Esophagus squamous epithelium (tissue), 5 donors: Measurements from ENCODE around the gene RCC2. TPM values are rescaled to one million over a fixed set of nuclear protein-coding genes. Genes with fewer than 3 reads are reported as not detected.

Experiments
- DNase-seq: peaks from one replicate; lab custom pipeline; 2025; lab: John Stamatoyannopoulos, UW
- H3K27ac ChIP-seq, 4 donors: fragments of 200-600 bp; sonication (generic); one replicate each; pipeline ENCODE4 v1.5.1; 2016 to 2019; ENCODE audit warnings: mild to moderate bottlenecking in 1 of 4
- H3K27me3 ChIP-seq, 4 donors: fragments of 200-600 bp; sonication (generic); 1 replicate in 3 of 4; 2 replicates in 1 of 4; pipeline versions ENCODE4 v1.5.1 to v1.6.0; 2017 to 2021; ENCODE audit warnings: antibody characterized with exemption in 1 of 4
- H3K36me3 ChIP-seq, 3 donors: fragments of 200-600 bp; sonication (generic); one replicate each; pipeline ENCODE4 v1.5.1; 2016 to 2019
- H3K4me1 ChIP-seq, 3 donors: fragments of 200-600 bp; sonication (generic); one replicate each; pipeline ENCODE4 v1.5.1; 2017 to 2019
- H3K4me3 ChIP-seq, 4 donors: fragments of 200-600 bp; sonication (generic); 1 replicate in 3 of 4; 2 replicates in 1 of 4; pipeline ENCODE4 v1.5.1; 2016 to 2019; ENCODE audit warnings: mild to moderate bottlenecking in 2 of 4, moderate library complexity in 1 of 4
- H3K9me3 ChIP-seq, 3 donors: fragments of 200-600 bp; sonication (generic); one replicate each; pipeline ENCODE4 v1.5.1; 2016 to 2019
- CTCF ChIP-seq, 6 experiments: fragments of 450-650 bp in 4 of 6; fragments of 200-600 bp in 2 of 6; sonication (generic) in 2 of 6; IDR thresholded peaks; one replicate each; pipeline ENCODE4 v1.5.1; 2016 to 2019; ENCODE audit warnings: antibody characterized with exemption in 6 of 6, mild to moderate bottlenecking in 4 of 6, moderate library complexity in 4 of 6
- POLR2A ChIP-seq, 4 donors: fragments of 450-650 bp; IDR thresholded peaks; one replicate each; pipeline ENCODE4 v1.6.1; 2017; ENCODE audit warnings: antibody characterized with exemption in 4 of 4, mild to moderate bottlenecking in 4 of 4, moderate library complexity in 3 of 4
- WGBS, 2 donors: methylation state at CpG; one replicate each; pipeline ENCODE4 v1.1.5; 2018; 5-methylcytosine and 5-hydroxymethylcytosine counted together
- intact Hi-C: fragments of 100-400 bp; cut with DNase I; formaldehyde crosslinking; loops from one replicate; pipeline ENCODE4 v1.15.0; 2022
- total RNA-seq, 4 donors: library from RNA; depleted of rRNA; stranded (reverse); fragments of >200 nt; gene quantifications; one replicate each; pipeline ENCODE4 v1.1.0, GENCODE V29; 2016
- donor health status: DM: yes; HTN: yes; CAD: no.

Gene RCC2
- total RNA-seq, 4 donors from 2014 or later = 51.3 to 81.3 (median 53.6) TPM

GRCh38 chr1:17401841-17402240, 37.6 kb downstream of the RCC2 start:
- no peak overlapping the region for H3K27ac ChIP-seq
- TF ChIP-seq POLR2A (IDR thresholded peaks at IDR 0.05) (no peak), CTCF (IDR thresholded peaks at IDR 0.05) (no peak)
- H3K4me1 ChIP-seq = peaks cover 0 to 17% (median 5%) of the 10 kb centered on the region in 3 donors
- 66 to 83% methylated on average over 1 to 2 of the region's 4 CpGs for WGBS, 2 donors
- DNase-seq = no peak
- no peaks in the 10 kb centered on the region for H3K27me3 ChIP-seq
- peaks cover 0 to 1% (median 0%) of the 10 kb centered on the region in 3 donors for H3K36me3 ChIP-seq
- H3K4me3 ChIP-seq = no peak overlapping the region
- H3K9me3 ChIP-seq = no peaks in the 10 kb centered on the region
- intact Hi-C loops = no loop called here

DNA sequence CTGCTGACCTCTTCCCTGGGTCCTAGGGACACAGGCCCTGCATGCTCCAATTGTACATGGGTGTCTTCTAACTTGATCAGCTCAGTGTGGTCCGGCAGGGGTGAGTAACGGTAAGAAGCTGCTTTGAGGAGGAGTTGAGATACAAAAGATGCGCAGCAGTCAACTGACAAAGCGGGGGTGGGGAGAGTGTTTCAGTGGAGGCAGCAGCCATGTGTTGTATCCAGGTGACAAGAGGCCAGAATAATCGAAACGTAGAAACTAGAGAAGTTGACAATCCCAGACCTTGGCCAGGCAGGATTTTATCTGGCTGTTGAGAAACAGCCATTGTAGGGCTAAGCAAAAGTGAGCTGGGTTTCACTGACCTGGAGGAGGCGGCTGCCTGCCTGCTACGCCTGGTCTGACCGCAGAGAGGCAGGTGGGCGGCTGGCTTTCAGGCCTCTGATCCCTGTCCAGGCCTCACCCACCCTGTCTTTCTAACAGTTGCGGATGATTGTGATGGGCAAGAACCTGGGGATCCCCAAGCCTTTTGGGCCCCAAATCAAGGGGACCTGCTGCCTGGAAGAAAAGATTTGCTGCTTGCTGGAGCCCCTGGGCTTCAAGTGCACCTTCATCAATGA, 38.6 kb downstream of the RCC2 start:
- no peak overlapping the region for H3K27ac ChIP-seq
- H3K36me3 ChIP-seq = no peaks in the 10 kb centered on the region
- H3K27me3 ChIP-seq = no peaks in the 10 kb centered on the region
- no peaks in the 10 kb centered on the region for H3K9me3 ChIP-seq
- DNase-seq = no peak
- intact Hi-C loops = no loop called here
- H3K4me1 ChIP-seq = peaks cover 0 to 12% (median 5%) of the 10 kb centered on the region in 3 donors
- H3K4me3 ChIP-seq = no peak overlapping the region
- TF ChIP-seq POLR2A (IDR thresholded peaks at IDR 0.05) (no peak), CTCF (IDR thresholded peaks at IDR 0.05) (no peak)
- WGBS, 2 donors = 87 to 88% methylated on average over 6 to 9 of the region's 11 CpGs

- H3K27me3 ChIP-seq = no peaks in the 10 kb centered on the region
- H3K4me3 ChIP-seq = no peak overlapping the region
- H3K4me1 ChIP-seq = peaks cover 0 to 7% (median 4%) of the 10 kb centered on the region in 3 donors
- TF ChIP-seq POLR2A (IDR thresholded peaks at IDR 0.05) (no peak), CTCF (IDR thresholded peaks at IDR 0.05) (no peak)
- intact Hi-C loops = no loop called here
- H3K9me3 ChIP-seq = no peaks in the 10 kb centered on the region
- no peak for DNase-seq
- H3K36me3 ChIP-seq = no peaks in the 10 kb centered on the region
- WGBS, 2 donors = 83 to 92% methylated on average over 5 to 6 of the region's 7 CpGs
- no peak overlapping the region for H3K27ac ChIP-seq
Observed at GRCh38 chr1:17397910-17398695, 41.4 kb downstream of the RCC2 start.

DNA sequence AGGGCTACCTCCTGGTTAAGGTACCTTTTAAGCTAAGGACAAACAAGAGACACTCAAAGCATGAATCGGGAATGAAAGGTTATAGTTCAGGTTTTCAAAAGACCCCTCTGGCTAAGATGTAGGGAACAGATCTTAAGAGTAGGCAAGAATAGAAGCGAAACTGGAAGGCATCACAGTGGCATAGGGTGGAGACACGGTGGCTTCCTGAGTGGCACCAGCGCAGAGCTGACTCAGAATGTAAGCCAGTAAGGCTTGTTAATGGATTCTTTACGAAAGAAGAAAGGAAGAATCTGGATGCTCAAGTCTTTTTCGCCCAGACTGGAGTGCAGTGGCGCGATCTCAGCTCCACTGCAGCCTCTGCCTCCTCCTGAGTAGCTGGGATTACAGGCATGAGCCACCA, 46.2 kb downstream of the RCC2 start:
- 57 to 61% methylated on average over 8 of the region's 8 CpGs for WGBS, 2 donors

More for the DNA sequence above, 46.2 kb downstream of the RCC2 start:
- Histone ChIP-seq H3K9me3 (no peaks in the 10 kb centered on the region), H3K27ac (no peak overlapping the region), H3K4me3 (no peak overlapping the region), H3K36me3 (no peaks in the 10 kb centered on the region), H3K4me1 (no peaks in the 10 kb centered on the region), H3K27me3 (peaks cover 0 to 11% (median 0%) of the 10 kb centered on the region in 4 donors)
- intact Hi-C loops = no loop called here
- DNase-seq = no peak
- TF ChIP-seq CTCF (IDR thresholded peaks at IDR 0.05) (no peak), POLR2A (IDR thresholded peaks at IDR 0.05) (no peak)
